Left forelimb (tissue), 1 donor: Measurements from ENCODE around the gene KASH5.
"Not testable (repeated sequence)": the region's sequence is repeated elsewhere in the genome, so short reads cannot be mapped to it uniquely, and the experiment has no call there.

ENCODE experiments used
- DNase-seq: peaks from one replicate; pipeline ENCODE4 v3.0.0-alpha.2; 2018; ENCODE audit warnings: low spot score

KASH5 gene

DNA sequence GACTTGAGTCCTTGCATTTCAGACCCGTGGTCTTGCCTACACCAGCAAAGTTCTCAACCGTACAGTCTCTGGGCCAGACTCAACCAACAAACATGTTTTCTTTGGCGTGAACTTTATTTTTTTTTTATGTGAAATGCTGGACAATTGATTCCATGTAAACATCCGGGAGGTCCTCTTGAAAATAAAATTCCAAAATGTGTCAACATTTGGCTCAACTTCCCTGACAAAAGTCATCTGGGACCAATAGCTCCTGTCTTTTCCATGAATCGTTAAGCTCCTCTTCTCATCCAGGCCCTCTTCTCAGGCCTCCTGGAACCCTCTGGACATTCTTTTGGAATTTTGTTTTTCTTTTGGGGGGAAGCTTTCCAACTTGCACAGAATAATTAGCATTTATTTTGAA, 67.7 kb downstream of the KASH5 start:
- DNase-seq: no peak

DNA sequence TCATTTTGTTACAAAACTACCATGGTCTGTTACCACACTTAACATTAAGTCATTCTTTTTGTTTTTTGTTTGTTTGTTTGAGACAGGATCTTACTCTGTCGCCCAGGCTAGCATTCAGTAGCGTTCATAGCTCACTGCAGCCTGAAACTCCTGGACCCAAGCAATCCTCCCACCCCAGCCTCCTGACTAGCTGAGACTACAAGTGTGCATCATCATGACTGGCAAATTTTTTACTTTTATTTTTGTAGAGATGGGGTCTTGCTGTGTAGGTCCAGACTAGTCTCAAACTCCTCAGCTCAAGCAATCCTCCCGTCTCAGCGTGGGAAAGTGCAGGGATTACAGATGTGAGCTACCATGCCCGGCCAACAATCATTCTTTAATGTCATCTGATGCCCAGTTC, 68.3 kb downstream of the KASH5 start:
- no peak for DNase-seq

DNA sequence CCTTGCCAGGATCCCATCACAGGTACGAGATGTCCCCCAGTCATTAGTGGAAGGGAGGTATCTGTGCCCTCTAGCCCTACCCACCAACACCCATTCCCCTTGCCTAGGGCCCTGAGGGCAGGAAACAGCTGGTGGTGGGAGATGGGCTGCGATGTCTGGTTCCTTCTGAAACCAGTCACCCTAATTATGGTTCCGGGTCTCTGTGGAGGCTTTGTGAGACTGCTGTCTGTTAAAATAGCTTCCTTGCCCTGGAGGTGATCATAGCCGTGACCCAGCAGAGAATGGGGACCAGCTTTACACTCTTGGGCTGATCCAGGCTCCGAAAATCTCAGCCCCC, 70.5 kb downstream of the KASH5 start:
- no peak for DNase-seq

- no peak for DNase-seq
These were observed 71.3 kb downstream of the KASH5 start for GRCh38 chr19:49459388-49459787.

DNA sequence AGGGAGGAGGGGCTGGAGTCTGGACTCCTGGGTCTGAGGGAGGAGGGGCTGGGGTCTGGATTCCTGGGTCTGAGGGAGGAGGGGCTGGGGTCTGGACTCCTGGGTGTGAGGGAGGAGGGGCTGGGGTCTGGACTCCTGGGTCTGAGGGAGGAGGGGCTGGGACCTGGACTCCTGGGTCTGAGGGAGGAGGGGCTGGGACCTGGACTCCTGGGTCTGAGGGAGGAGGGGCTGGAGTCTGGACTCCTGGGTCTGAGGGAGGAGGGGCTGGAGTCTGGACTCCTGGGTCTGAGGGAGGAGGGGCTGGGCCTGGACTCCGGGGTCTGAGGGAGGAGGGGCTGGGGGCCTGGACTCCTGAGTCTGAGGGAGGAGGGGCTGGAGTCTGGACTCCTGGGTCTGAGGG, 73.1 kb downstream of the KASH5 start:
- DNase-seq: not testable (repeated sequence)

GRCh38 chr19:49461656-49462055, 73.6 kb downstream of the KASH5 start:
- no peak for DNase-seq

DNA sequence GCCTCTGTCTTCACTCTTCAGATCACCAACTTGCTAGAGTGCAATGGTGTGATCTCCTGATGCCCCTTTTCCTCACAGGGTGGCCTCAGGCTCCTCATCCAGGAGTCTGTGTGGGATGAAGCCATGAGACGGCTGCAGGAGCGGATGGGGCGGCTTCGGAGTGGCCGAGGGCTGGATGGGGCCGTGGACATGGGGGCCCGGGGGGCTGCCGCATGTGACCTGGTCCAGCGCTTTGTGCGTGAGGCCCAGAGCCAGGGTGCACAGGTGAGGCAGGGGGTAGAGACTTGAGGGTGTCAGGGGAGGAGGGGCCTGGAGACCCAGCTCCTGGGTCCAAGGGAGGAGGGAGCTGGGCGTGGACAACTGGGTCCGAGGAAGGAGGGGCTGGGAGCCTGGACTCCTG, 74.4 kb downstream of the KASH5 start:
- no peak for DNase-seq

DNA sequence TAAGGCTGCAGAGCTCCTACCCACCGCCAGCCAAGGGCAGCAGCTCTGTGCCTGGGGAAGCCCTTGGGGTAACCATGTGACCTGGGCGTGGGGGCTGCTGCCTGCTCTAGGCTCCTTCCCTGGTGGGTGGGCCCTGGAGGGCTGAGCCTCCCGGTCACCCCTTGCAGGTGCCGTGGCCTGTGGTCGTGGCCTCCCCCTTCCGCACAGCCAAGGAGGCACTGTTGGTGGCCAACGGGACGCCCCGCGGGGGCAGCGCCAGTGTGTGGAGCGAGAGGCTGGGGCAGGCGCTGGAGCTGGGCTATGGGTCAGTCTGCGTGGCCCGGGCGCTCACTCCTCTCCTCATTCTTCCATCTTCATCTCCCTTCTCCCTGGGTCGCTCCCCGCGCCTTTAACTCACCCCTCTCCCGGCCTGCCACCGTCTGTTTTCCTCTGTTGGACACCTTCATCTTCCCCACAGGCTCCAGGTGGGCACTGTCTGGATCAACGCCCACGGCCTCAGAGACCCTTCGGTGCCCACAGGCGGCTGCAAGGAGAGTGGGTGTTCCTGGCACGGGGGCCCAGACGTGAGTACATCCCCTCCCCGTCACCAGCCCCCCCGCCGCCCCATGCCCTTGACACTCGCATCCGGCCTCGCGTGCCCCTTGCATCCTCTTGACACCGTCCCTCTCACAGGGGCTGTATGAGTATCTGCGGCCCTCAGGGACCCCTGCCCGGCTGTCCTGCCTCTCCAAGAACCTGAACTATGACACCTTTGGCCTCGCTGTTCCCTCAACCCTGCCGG, 76.1 kb downstream of the KASH5 start:
- DNase-seq: no peak

DNA sequence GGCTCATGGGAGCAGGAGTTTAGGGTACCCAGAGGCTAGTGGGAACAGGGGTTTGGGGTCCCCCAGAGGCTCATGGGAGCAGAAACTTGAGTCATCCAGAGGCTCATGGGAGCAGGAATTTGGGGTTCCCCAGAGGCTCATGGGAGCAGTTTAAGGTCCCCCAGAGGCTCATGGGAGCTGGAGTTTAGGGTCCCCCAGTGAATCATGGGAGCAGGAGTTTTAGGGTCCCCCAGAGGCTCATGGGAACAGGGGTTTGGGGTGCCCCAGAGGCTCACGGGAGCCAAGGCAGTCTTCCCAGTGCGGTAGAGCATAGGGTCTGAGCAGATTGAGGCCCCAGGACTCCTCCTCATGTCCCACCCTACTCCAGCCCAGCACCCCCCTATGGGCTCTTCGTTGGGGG, 77.3 kb downstream of the KASH5 start:
- no peak for DNase-seq
